Measurements from ENCODE around the gene NECTIN2.
"Not testable (repeated sequence)": the region's sequence is repeated elsewhere in the genome, so short reads cannot be mapped to it uniquely, and the experiment has no call there.

The NECTIN2 gene

GRCh38 chr19:44851427-44851826, 5.3 kb downstream of the NECTIN2 start:
- no peak for DNase-seq (ENCODE audit: low spot score)

GRCh38 chr19:44855606-44856005, 9.5 kb downstream of the NECTIN2 start:
- no peak for DNase-seq (ENCODE audit: low spot score)

- no peak for DNase-seq (ENCODE audit: low spot score)
Measured at GRCh38 chr19:44856421-44857083, 10.5 kb downstream of the NECTIN2 start.

- DNase-seq (ENCODE audit: low spot score) = no peak
Measured at GRCh38 chr19:44857837-44858236, 11.7 kb downstream of the NECTIN2 start.

GRCh38 chr19:44861576-44861975, 15.5 kb downstream of the NECTIN2 start:
- DNase-seq (ENCODE audit: low spot score) = not testable (repeated sequence)

- DNase-seq (ENCODE audit: low spot score) = no peak
Measured at GRCh38 chr19:44863990-44864389, 17.9 kb downstream of the NECTIN2 start.

GRCh38 chr19:44865196-44865767, 19.2 kb downstream of the NECTIN2 start:
- no peak for DNase-seq (ENCODE audit: low spot score)

GRCh38 chr19:44866664-44867063, 20.6 kb downstream of the NECTIN2 start:
- no peak for DNase-seq (ENCODE audit: low spot score)

- no peak for DNase-seq (ENCODE audit: low spot score)
Measured at GRCh38 chr19:44867578-44867977, 21.5 kb downstream of the NECTIN2 start.

GRCh38 chr19:44869733-44870470, 23.8 kb downstream of the NECTIN2 start:
- no peak for DNase-seq (ENCODE audit: low spot score)

- no peak for DNase-seq (ENCODE audit: low spot score)
Measured at GRCh38 chr19:44871809-44872208, 25.7 kb downstream of the NECTIN2 start.

- no peak for DNase-seq (ENCODE audit: low spot score)
Measured at GRCh38 chr19:44872661-44873060, 26.6 kb downstream of the NECTIN2 start.

- no peak for DNase-seq (ENCODE audit: low spot score)
Measured at GRCh38 chr19:44874317-44874716, 28.2 kb downstream of the NECTIN2 start.

GRCh38 chr19:44875666-44876451, 29.8 kb downstream of the NECTIN2 start:
- DNase-seq (ENCODE audit: low spot score) = no peak

- no peak for DNase-seq (ENCODE audit: low spot score)
Measured at GRCh38 chr19:44876930-44877535, 30.9 kb downstream of the NECTIN2 start.

- DNase-seq (ENCODE audit: low spot score) = no peak
Measured at GRCh38 chr19:44878120-44878865, 32.2 kb downstream of the NECTIN2 start.

- DNase-seq (ENCODE audit: low spot score) = no peak
Measured at GRCh38 chr19:44879309-44880065, 33.4 kb downstream of the NECTIN2 start.

GRCh38 chr19:44882063-44882462, 36.0 kb downstream of the NECTIN2 start:
- no peak for DNase-seq (ENCODE audit: low spot score)

GRCh38 chr19:44882619-44883397, 36.7 kb downstream of the NECTIN2 start:
- DNase-seq (ENCODE audit: low spot score) = not testable (repeated sequence)

- no peak for DNase-seq (ENCODE audit: low spot score)
Measured at GRCh38 chr19:44883922-44884321, 37.8 kb downstream of the NECTIN2 start.
